Type B pancreatic cell (in vitro differentiated cells): ENCODE measurements around the gene KLHL7. TPM values are rescaled to one million over a fixed set of nuclear protein-coding genes. Genes with fewer than 3 reads are reported as not detected.
"Not testable (repeated sequence)": the region's sequence is repeated elsewhere in the genome, so short reads cannot be mapped to it uniquely, and the experiment has no call there.

Experiments used
- DNase-seq: peaks from one replicate; pipeline ENCODE4 v3.0.0; 2021; ENCODE audit warnings: mixed read lengths; ENCODE audit not compliant: unreplicated experiment; ENCODE audit errors: extremely low spot score
- H3K27ac Mint-ChIP-seq: 2 replicates; pipeline ENCODE4 v1.8.0; 2021; ENCODE audit warnings: mild to moderate bottlenecking, mixed read lengths
- H3K27me3 Mint-ChIP-seq: 2 replicates; pipeline ENCODE4 v1.8.0; 2021; ENCODE audit warnings: mixed read lengths
- H3K36me3 Mint-ChIP-seq: 2 replicates; pipeline ENCODE4 v1.8.0; 2021; ENCODE audit warnings: mixed read lengths
- H3K4me1 Mint-ChIP-seq: one replicate; pipeline ENCODE4 v1.8.0; 2021; ENCODE audit warnings: mixed read lengths; ENCODE audit not compliant: unreplicated experiment
- H3K4me3 Mint-ChIP-seq: 2 replicates; pipeline ENCODE4 v1.8.0; 2021; ENCODE audit warnings: mild to moderate bottlenecking, mixed read lengths
- H3K9me3 Mint-ChIP-seq: 2 replicates; pipeline ENCODE4 v1.8.0; 2021; ENCODE audit warnings: mixed read lengths
- CTCF ChIP-seq: fragments of 200-600 bp; sonication (generic); conservative IDR thresholded peaks from 2 replicates; pipeline ENCODE4 v1.5.0; 2021; ENCODE audit warnings: antibody characterized with exemption, mild to moderate bottlenecking
- total RNA-seq: library from RNA; stranded (reverse); gene quantifications from 2 replicates; pipeline ENCODE4 v1.2.1, GENCODE V29; 2021; ENCODE audit warnings: low replicate concordance

KLHL7 gene
- total RNA-seq, 1 donor from 2014 or later = 44.3 TPM

DNA sequence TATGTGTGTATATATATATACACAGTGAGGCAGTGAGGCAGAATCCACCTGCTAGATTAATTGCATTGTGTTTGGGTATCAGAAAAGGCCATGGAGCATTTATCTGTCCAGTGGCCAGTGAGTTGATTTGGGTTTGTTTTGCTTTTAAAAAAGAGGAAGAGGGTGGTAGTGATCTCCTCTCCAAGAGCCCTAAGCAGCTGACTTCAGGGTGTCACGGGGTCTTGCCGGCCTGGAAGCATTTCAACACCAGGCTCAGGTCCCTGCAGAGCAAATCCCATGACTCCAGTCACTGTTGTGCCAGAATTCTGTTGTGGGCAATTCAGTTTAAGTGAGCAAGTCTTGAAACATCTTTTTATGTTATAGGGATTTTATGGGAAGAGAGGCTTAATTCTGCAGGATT, 110.4 kb downstream of the KLHL7 start:
- H3K9me3 Mint-ChIP-seq = no peaks in the 10 kb centered on the region
- peaks cover 25% of the 10 kb centered on the region for H3K4me1 Mint-ChIP-seq
- peaks cover 9% of the 10 kb centered on the region for H3K27me3 Mint-ChIP-seq
- TF ChIP-seq CTCF = no peak
- H3K27ac Mint-ChIP-seq = no peak overlapping the region
- no peaks in the 10 kb centered on the region for H3K36me3 Mint-ChIP-seq
- no peak for DNase-seq
- no peak overlapping the region for H3K4me3 Mint-ChIP-seq

GRCh38 chr7:23218196-23218595, 112.6 kb downstream of the KLHL7 start:
- H3K4me3 Mint-ChIP-seq = no peak overlapping the region
- no peaks in the 10 kb centered on the region for H3K36me3 Mint-ChIP-seq
- peaks cover 9% of the 10 kb centered on the region for H3K4me1 Mint-ChIP-seq
- DNase-seq = no peak
- TF ChIP-seq CTCF = no peak
- H3K27me3 Mint-ChIP-seq = peaks cover 9% of the 10 kb centered on the region
- no peak overlapping the region for H3K27ac Mint-ChIP-seq
- H3K9me3 Mint-ChIP-seq = no peaks in the 10 kb centered on the region

GRCh38 chr7:23220690-23221305, 115.2 kb downstream of the KLHL7 start:
- peaks cover 5% of the 10 kb centered on the region for H3K4me1 Mint-ChIP-seq
- no peak for TF ChIP-seq CTCF
- peaks cover 9% of the 10 kb centered on the region for H3K27me3 Mint-ChIP-seq
- H3K4me3 Mint-ChIP-seq = no peak overlapping the region
- no peak overlapping the region for H3K27ac Mint-ChIP-seq
- no peak for DNase-seq
- no peaks in the 10 kb centered on the region for H3K36me3 Mint-ChIP-seq
- H3K9me3 Mint-ChIP-seq = peaks cover 4% of the 10 kb centered on the region

DNA sequence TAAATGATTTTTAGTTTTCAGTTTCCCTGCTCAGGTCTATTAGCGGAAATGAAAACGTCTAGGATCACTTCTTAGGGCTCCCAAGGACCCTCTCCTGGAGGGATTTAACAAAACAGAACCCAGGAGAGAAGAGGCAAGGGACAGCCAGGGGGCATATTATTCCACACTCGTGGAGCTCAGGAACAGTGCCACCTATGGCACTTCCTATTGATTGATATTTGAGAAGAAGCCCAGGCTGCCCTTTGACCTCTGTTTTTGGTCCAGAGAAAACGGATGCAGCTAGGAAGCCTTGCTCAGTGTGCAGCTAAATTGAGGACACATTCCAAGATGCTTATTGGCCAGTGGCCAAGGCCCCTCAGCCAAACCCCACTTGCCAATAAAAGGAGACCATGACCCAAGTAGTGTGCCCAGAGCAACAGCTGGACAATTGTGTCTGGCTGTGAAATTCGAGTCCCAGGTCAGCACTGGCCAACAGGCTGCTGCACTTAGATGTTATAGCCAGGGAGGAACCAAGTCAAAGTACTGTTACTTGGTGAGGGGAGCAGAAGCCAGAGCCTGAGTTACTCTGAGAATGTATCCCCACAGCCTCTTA, 117.0 kb downstream of the KLHL7 start:
- peaks cover 5% of the 10 kb centered on the region for H3K4me1 Mint-ChIP-seq
- no peak for TF ChIP-seq CTCF
- H3K4me3 Mint-ChIP-seq = no peak overlapping the region
- no peaks in the 10 kb centered on the region for H3K36me3 Mint-ChIP-seq
- H3K27me3 Mint-ChIP-seq = peaks cover 7% of the 10 kb centered on the region
- DNase-seq = no peak
- H3K27ac Mint-ChIP-seq = no peak overlapping the region
- H3K9me3 Mint-ChIP-seq = peaks cover 4% of the 10 kb centered on the region

GRCh38 chr7:23224364-23224763, 118.8 kb downstream of the KLHL7 start:
- H3K9me3 Mint-ChIP-seq, DNase-seq, H3K27me3 Mint-ChIP-seq, H3K36me3 Mint-ChIP-seq, H3K4me3 Mint-ChIP-seq, H3K27ac Mint-ChIP-seq, H3K4me1 Mint-ChIP-seq: not testable (repeated sequence)

DNA sequence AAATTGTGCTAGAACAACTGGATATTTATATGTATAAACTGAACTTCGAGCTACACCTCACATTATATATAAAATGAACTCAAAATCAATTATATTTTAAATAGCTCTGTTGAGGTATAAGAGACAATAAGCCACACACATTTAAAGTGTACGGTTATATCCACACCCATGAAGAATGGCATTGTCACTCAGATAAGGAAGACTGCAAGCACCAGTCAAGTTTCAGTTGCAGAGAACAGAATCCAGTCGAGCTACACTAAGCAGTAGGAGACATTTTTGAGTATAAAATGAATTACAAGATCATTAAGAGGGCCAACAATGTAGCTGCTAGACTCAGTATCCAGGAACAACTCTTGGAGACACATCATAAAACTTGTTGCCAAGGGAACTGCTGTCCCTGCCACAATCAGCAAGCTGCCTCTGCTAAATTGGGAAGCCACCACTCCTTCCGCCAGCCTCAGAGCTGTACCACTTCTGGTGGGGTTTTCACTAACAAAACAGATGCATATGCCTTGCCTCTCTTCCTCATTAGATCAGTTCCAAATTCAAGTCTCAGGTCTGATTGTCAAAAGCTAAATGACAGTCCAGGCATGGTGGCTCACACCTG, 121.4 kb downstream of the KLHL7 start:
- H3K9me3 Mint-ChIP-seq = peaks cover 4% of the 10 kb centered on the region
- H3K4me3 Mint-ChIP-seq = no peak overlapping the region
- H3K4me1 Mint-ChIP-seq = no peaks in the 10 kb centered on the region

More for the DNA sequence above, 121.4 kb downstream of the KLHL7 start:
- Mint-ChIP-seq H3K36me3 (no peaks in the 10 kb centered on the region), H3K27me3 (no peaks in the 10 kb centered on the region), H3K27ac (no peak overlapping the region)
- TF ChIP-seq CTCF = no peak
- no peak for DNase-seq
